NCI-H2107 (cell line): ENCODE data around the gene RGMA.

Source experiments
- DNase-seq: peaks from one replicate; lab custom pipeline; 2025; lab: John Stamatoyannopoulos, UW

RGMA gene

GRCh38 chr15:93091465-93091864 is 2.5 kb upstream of the RGMA start:
- DNase-seq: no peak

GRCh38 chr15:93089727-93090305 is 805 bp upstream of the RGMA start:
- DNase-seq: no peak

- DNase-seq: no peak
These were observed 621 bp downstream of the RGMA start for GRCh38 chr15:93088200-93088980.

- DNase-seq: peak; percentile 40
These were observed 1.2 kb downstream of the RGMA start for GRCh38 chr15:93087825-93088199.

- no peak for DNase-seq
These were observed 2.2 kb downstream of the RGMA start for GRCh38 chr15:93086791-93087190.

GRCh38 chr15:93085692-93086091 is 3.3 kb downstream of the RGMA start:
- no peak for DNase-seq

- no peak for DNase-seq
These were observed 6.2 kb downstream of the RGMA start for GRCh38 chr15:93082861-93083260.

- DNase-seq: no peak
These were observed 7.6 kb downstream of the RGMA start for GRCh38 chr15:93081399-93081798.

- no peak for DNase-seq
These were observed 8.6 kb downstream of the RGMA start for GRCh38 chr15:93080451-93080850.

- DNase-seq: no peak
These were observed 12.1 kb downstream of the RGMA start for GRCh38 chr15:93076875-93077274.

GRCh38 chr15:93076217-93076616 is 12.8 kb downstream of the RGMA start:
- no peak for DNase-seq

- DNase-seq: no peak
These were observed 14.4 kb downstream of the RGMA start for GRCh38 chr15:93074599-93074998.

- DNase-seq: no peak
These were observed 15.5 kb downstream of the RGMA start for GRCh38 chr15:93073465-93073952.

- peak; percentile 19 for DNase-seq
These were observed 16.3 kb downstream of the RGMA start for GRCh38 chr15:93072411-93073394.

- no peak for DNase-seq
These were observed 17.0 kb downstream of the RGMA start for GRCh38 chr15:93072011-93072410.

- DNase-seq: no peak
These were observed 17.5 kb downstream of the RGMA start for GRCh38 chr15:93071469-93071936.

- no peak for DNase-seq
These were observed 18.3 kb downstream of the RGMA start for GRCh38 chr15:93070551-93071296.

GRCh38 chr15:93070132-93070531 is 18.9 kb downstream of the RGMA start:
- no peak for DNase-seq

- no peak for DNase-seq
These were observed 20.3 kb downstream of the RGMA start for GRCh38 chr15:93068581-93069199.

GRCh38 chr15:93067649-93068085 is 21.3 kb downstream of the RGMA start:
- no peak for DNase-seq
